ENCODE measurements around the gene SSTR3.

Gene SSTR3

DNA sequence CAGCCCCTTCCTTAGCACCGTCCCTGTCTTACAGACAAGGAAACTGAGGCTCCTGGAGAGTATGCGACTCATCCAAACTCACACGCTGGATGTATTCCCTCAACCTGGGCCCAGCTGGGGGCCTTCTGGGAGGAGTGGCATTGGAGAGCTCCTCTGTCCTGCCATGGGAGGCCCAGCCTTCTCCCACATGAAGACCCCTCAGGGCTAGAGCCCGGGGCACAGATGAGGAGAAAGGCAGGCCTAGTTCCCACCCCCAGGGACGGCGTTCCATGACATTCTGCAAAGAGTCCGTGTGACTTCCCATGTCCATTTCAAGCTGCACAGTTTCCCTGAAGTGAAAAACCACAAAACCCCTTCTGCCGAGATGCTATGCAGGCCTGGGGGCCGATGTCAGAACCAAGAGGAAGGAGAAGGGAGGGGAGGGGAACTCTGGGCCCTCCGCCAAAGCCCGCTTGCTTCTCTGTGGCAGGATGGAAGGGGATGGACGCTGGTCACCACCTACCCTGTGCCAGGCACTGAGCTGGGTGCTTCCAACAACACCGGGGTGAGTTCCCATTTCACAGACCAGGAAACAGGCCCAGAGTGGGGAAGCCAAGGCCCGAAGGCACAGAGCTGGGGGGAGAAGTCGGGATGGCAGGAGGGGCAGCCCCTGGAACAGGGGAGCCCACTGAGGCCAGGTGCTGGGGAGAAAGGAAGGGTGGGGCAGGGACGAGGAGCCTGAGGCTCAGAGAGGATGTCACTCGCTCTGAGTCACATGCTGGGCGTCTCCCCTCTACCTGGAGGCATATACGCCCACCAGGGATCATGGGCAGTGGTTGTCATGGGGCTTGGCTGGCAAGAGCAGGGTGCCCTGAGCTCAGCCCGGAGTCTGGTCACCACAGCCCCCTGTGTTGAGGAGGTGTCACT lies 16.1 kb upstream of the SSTR3 start:
- DNase-seq: no peak

- no peak for DNase-seq
These were observed 14.2 kb upstream of the SSTR3 start for GRCh38 chr22:37226514-37226913.

- DNase-seq: no peak
These were observed 13.8 kb upstream of the SSTR3 start for GRCh38 chr22:37226087-37226486.

GRCh38 chr22:37225481-37225880 lies 13.2 kb upstream of the SSTR3 start:
- DNase-seq: no peak

DNA sequence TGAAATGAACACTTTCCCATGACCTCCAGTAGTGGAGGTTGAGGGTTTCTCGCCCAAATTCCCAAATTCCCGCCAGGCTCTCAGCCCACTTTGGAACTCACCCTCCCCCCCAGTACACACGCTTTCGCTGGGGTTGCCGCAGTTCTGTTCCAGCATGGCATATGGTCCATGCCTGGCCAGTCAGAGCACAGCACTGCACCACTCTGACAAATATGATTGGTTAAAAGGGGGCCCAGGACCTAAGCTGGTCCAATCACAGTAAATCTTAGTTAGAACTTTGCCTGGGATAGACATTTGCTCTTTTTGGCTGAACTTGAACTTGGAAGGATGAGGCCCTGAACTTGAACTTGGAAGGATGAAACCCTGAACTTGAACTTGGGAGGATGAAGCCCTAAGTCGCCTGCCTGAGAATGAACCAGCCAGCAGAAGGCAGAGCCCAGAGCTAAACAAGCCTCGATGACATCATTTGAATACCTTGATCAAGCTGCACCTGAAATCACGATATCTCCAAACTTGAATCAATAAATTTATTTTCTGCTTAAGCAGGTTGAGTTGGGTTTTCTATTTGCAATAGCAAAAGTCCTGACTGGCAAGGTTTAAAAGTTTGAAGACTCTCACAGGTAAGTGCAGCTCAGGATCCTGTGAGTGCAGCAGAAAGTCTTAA lies 12.6 kb upstream of the SSTR3 start:
- no peak for DNase-seq

- DNase-seq: no peak
These were observed 11.8 kb upstream of the SSTR3 start for GRCh38 chr22:37223965-37224551.

GRCh38 chr22:37222440-37222971 lies 10.2 kb upstream of the SSTR3 start:
- DNase-seq: no peak

DNA sequence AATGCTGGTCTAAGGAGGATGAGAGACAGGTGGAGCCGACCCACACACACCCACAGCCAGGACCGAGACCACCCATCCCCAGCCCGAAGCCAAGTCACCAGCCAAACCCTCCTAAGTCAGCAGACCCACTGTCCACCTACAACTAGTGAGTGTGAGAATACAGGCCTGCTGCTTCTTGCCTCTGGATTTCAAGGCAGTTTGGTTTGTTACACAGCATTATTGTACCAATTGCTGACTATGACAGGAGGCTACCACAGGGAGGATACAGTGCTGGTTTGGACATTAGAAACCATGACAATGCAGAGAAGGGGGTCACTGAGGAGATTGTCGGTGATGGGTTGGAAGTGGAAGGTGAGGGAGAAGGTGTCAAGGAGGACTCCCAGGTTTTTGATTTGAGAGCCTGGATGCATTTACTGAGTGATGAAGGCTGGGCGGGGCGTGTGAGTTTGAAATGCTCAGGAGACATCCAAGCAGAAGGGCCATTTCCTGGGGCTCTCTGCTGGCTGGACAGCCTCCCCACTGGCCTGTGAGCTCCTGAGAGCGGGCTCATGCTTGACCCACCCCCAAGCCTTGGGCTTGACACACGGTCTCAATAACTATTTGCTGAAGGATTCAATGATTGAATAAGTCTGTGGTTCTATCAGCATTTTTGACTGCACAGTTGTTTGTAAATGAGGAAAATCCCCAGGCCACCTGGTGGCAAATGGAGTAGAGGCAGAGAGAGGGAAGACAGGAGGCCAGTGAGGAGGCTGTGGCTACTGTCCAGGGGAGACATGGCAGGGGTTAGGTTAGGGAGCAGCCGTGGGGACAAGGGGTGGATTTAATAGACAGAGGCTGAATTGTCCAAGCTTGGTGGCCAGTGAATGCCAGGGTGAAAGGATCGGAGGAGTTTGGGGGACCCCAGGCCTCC lies 9.4 kb upstream of the SSTR3 start:
- DNase-seq: no peak

DNA sequence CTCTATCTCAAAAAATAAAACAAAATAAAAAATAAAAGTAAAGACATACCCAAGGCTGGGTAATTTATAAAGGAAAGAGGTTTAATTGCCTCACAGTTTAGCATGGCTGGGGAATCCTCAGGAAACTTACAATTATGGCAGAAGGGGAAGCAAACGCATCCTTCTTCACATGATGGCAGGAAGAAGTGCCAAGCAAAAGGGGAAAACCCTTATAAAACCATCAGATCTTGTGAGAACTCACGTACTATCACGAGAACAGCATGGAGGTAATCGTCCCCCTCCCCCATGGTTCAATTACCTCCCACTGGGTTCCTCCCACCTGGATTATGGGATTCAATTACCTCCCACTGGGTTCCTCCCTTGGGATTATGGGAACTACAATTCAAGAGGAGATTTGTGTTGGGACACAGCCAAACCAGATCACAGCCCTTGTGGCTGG lies 8.3 kb upstream of the SSTR3 start:
- DNase-seq: no peak

GRCh38 chr22:37219533-37219932 lies 7.3 kb upstream of the SSTR3 start:
- no peak for DNase-seq

DNA sequence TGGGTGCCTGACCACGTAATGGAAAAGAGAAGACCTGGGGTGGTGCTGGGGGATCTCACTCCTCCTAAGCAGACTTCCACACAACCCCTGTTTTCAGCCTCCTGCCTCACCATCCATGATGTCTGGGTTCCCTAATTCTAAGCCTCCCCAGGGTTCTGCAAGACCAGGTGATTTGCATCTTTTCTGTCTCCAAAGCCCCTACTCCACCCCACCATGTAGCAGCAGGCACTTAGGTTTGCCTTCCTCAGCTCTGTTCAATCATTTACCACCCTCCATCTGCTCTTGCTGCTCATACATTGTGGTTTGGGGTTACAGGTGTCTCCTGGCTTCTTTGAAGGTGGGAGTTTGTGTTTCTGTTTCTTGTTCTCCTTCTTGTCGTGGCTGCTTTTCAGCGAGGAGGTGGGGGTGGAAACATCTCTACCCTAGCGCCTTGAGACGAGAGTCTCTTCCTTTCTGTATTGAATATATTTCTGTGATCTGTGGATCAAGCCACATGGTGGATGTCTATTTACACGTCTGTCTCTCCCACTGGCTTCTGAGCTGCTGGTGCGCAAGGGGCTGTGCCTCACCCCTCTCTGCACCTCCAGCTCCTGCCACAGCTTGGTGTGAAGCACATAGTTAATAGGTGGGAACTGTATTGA lies 6.6 kb upstream of the SSTR3 start:
- DNase-seq: no peak

DNA sequence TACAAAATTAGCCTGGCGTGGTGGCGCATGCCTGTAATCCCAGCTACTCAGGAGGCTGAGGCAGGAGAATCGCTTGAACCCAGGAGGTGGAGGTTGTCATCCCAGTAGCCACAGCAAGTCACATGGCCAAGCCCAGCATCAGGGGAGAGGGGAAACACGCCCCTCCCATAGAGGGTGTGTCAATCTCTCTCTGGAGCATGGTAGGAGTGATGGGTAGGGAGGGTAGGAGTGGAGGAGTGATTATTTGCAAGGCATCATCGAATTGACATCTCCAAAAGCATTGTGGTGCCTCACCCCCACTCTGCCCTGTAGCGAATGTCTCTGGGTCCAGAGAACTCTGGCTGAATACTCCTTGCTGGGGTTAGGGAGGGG lies 6.1 kb upstream of the SSTR3 start:
- DNase-seq: no peak

- no peak for DNase-seq
These were observed 3.6 kb upstream of the SSTR3 start for GRCh38 chr22:37215890-37216289.

DNA sequence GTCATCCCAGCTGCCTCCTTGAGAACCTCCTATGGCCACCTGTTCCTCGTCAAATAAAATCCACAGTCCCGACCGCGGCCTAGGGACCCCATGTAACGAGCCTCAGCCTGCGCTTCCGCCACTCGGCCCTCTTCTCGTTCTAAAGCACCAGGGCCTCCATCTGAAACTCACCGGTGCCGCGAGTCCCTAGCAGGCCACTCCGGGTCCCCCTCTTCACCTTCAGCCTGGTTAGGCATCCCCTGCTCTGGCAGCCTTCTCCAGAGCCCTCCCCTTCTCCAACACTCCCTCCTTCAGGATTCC lies 2.4 kb upstream of the SSTR3 start:
- no peak for DNase-seq

DNA sequence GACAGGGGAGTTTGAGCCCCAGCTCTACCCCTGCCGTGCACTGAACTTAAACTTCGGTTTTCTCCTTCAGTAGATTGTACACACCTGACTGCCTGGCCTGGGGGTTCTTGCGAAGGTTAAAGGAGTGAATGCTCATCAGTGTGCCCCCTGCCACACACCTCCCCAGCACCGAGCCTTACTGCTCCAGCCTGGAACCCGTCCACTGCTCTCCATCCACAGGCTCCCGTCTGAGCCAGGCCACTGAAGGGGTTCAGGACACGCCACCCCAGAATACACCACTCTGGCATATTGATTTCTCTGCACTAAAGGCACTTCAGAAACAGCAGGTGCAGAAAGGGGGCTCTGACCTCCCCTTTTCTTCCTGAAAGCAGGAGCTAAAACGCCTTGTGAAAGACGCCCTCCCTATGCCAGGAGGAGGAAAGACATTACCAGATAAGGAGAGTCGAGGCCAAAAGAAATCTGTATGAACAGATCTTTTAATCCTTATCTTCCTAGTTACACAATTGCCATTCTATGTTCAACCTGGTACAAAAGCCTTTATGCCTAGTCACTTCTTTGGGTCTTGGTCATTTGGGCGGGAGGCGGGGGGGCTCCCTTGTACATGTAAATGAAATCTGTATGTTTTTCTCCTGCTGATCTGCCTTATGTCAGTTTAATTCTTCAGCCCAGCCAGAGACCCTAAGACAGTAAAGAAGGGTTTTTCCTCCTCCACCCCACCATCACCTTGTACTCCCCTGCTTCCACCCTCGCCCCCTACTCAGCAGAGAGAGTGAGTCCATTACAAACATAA lies 1.9 kb upstream of the SSTR3 start:
- no peak for DNase-seq

GRCh38 chr22:37213218-37213855 lies 1.1 kb upstream of the SSTR3 start:
- DNase-seq: no peak

- DNase-seq: no peak
These were observed 457 bp downstream of the SSTR3 start for GRCh38 chr22:37211866-37212173.

DNA sequence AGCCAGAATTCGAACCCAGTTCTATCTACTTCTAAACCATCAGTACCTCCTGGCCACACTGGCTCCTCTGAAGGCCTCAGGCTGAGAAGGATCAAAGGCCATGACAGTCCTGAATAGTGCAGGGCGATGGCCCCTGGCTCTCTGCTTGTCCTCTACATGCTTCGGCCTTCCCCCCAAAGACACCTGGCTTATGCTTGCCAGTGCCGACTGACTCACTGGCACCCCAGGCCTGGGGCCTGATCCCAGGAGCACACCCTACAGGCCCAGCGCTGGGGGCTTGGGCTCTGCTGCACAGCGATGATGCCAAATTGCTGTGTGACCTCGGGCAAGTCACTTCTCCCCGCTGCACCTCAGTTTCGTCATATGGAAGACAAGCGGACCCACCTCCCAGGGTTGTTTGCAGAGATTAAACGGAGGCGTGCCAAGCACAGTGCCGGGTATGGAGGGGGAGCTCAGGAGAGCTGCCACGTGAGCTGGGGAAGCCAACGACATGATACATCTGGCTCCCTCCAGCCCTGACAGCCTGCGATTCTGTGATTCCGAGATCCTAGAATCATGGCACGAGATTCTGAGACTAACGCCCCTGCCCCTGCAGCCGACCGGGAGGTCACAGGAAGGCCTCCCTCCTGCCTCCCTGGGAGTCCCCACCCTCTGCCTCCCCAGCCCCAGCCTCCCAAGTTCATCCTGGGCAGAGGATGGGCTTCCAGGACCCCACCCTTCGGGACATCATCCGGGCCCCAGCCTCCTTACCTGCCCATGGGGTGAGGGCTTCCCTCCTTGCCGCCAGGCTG lies 1.0 kb downstream of the SSTR3 start:
- DNase-seq: no peak

DNA sequence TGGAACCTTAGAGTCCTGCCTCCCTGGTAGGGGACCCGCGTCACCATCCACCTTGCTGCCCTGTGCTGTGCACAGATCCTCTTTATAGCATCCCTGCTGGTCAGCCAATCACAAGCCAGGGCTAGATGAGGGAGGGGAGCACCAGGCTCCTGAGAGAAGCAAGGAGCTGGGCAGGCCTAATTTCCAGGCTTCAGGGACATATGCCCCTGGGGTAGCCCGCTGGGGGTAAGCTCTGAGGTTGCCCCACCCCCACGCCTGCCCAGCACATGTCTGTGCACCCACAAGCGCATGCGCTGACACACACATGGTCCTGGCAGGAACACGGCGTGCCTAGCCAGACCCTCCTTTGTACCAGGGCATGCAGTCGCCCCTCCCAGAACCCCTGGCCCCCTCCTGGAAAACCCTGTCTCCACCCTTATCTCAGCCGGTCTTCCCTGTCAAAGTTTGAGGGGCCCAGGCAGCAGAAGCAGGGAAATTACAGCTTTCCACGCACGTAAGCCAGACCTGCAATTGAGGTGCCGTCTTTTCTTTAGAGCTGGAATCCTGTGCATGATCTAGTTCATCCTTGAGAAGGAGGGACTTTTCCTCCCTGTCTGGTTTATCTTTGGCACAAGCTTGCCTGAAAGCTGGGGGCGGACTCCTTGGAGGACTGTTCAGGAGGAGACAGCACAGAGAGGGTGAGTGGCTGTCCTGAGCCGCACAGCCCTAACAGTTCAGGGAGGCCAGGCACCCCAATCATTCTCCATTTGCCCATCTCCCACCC lies 2.1 kb downstream of the SSTR3 start:
- DNase-seq: peak; percentile 50

Data from activated CD8-positive, alpha-beta memory T cell treated with anti-CD3 and anti-CD28 coated beads, Interleukin-2, amount 50 U/mL, for 48 hours (primary cell).